Immature natural killer cell (primary cell): ENCODE measurements around the gene KLF15. TPM values are rescaled to one million over a fixed set of nuclear protein-coding genes. Genes with fewer than 3 reads are reported as not detected.

Source experiments
- DNase-seq, 3 donors: peaks; one replicate each; pipeline ENCODE4 v3.0.0; 2022; ENCODE audit warnings: mixed read lengths in 1 of 3
- H3K27ac Mint-ChIP-seq, 6 donors: one replicate each; pipeline ENCODE4 v1.8.0; 2020; ENCODE audit warnings: mixed read lengths in 6 of 6, mild to moderate bottlenecking in 5 of 6, inconsistent platforms in 4 of 6, moderate library complexity in 3 of 6
- H3K27me3 Mint-ChIP-seq, 3 donors: one replicate each; pipeline ENCODE4 v1.8.0; 2020 to 2021; ENCODE audit warnings: low read depth in 3 of 3, mild to moderate bottlenecking in 3 of 3, mixed read lengths in 3 of 3, moderate library complexity in 3 of 3, inconsistent platforms in 1 of 3
- H3K36me3 Mint-ChIP-seq, 3 donors: one replicate each; pipeline ENCODE4 v1.8.0; 2020; ENCODE audit warnings: mixed read lengths in 3 of 3, inconsistent platforms in 2 of 3, mild to moderate bottlenecking in 2 of 3
- H3K4me1 Mint-ChIP-seq, 2 donors: one replicate each; pipeline ENCODE4 v1.8.0; 2020; ENCODE audit warnings: inconsistent platforms in 2 of 2, mild to moderate bottlenecking in 2 of 2, mixed read lengths in 2 of 2, moderate library complexity in 1 of 2
- H3K4me3 Mint-ChIP-seq, 5 donors: one replicate each; pipeline ENCODE4 v1.8.0; 2020; ENCODE audit warnings: mild to moderate bottlenecking in 5 of 5, mixed read lengths in 5 of 5, inconsistent platforms in 3 of 5, moderate library complexity in 3 of 5
- H3K9me3 Mint-ChIP-seq, 6 donors: one replicate each; pipeline ENCODE4 v1.8.0; 2020; ENCODE audit warnings: mild to moderate bottlenecking in 6 of 6, mixed read lengths in 6 of 6, inconsistent platforms in 4 of 6, moderate library complexity in 3 of 6
- polyA plus RNA-seq, 3 donors: library from polyadenylated mRNA; unstranded; fragments of 300-500 nt; fragmentation: Illumina TruSeq; gene quantifications; one replicate each; pipeline ENCODE4 v1.2.3, GENCODE V29; 2021

The KLF15 gene
- polyA plus RNA-seq, 3 donors from 2014 or later, result not detected

GRCh38 chr3:126394179-126394976, 37.2 kb upstream of the KLF15 start, which contains the start of gene CFAP100:
Gene CFAP100, plus strand, starts transcription at chr3:126394909. Its CDS starts 1,092 bp downstream, at chr3:126396001.
- Mint-ChIP-seq H3K4me1 (peaks cover 0 to 2% of the 10 kb centered on the region in 2 donors), H3K27ac (no peak within 1 kb of the TSS), H3K4me3 (no peak within 1 kb of the TSS), H3K9me3 (no peaks in the 10 kb centered on the region), H3K36me3 (no peaks in the 10 kb centered on the region), H3K27me3 (peaks cover 5 to 9% (median 7%) of the 10 kb centered on the region in 3 donors)
- no peak for DNase-seq

GRCh38 chr3:126393563-126393962, 36.4 kb upstream of the KLF15 start:
- Mint-ChIP-seq H3K27me3 (peaks cover 5 to 10% (median 9%) of the 10 kb centered on the region in 3 donors), H3K4me3 (no peak overlapping the region), H3K9me3 (no peaks in the 10 kb centered on the region), H3K4me1 (peaks cover 0 to 2% of the 10 kb centered on the region in 2 donors), H3K27ac (no peak overlapping the region), H3K36me3 (no peaks in the 10 kb centered on the region)
- DNase-seq, result no peak

GRCh38 chr3:126392246-126392645, 35.0 kb upstream of the KLF15 start:
- H3K27me3 Mint-ChIP-seq, result peaks cover 9 to 11% (median 11%) of the 10 kb centered on the region in 3 donors

GRCh38 chr3:126391631-126392030, 34.4 kb upstream of the KLF15 start:
- Mint-ChIP-seq H3K36me3 (no peaks in the 10 kb centered on the region), H3K27me3 (peaks cover 9 to 11% (median 11%) of the 10 kb centered on the region in 3 donors), H3K9me3 (no peaks in the 10 kb centered on the region), H3K4me1 (peaks cover 0 to 2% of the 10 kb centered on the region in 2 donors), H3K27ac (no peak overlapping the region), H3K4me3 (no peak overlapping the region)
- no peak for DNase-seq

More at GRCh38 chr3:126392246-126392645, 35.0 kb upstream of the KLF15 start:
- Mint-ChIP-seq H3K4me3 (no peak overlapping the region), H3K9me3 (no peaks in the 10 kb centered on the region), H3K4me1 (peaks cover 0 to 2% of the 10 kb centered on the region in 2 donors), H3K36me3 (no peaks in the 10 kb centered on the region), H3K27ac (no peak overlapping the region)
- DNase-seq, result no peak

- Mint-ChIP-seq H3K9me3 (no peaks in the 10 kb centered on the region), H3K36me3 (no peaks in the 10 kb centered on the region), H3K4me3 (no peak overlapping the region), H3K27ac (peak overlapping the region in 1 of 6 donors; percentile 25), H3K27me3 (peaks cover 6 to 11% (median 11%) of the 10 kb centered on the region in 3 donors), H3K4me1 (peaks cover 0 to 2% of the 10 kb centered on the region in 2 donors)
- no peak for DNase-seq
These were observed 33.5 kb upstream of the KLF15 start for GRCh38 chr3:126390751-126391150.

GRCh38 chr3:126390201-126390600, 33.0 kb upstream of the KLF15 start:
- no peak overlapping the region for H3K27ac Mint-ChIP-seq
- H3K36me3 Mint-ChIP-seq, result no peaks in the 10 kb centered on the region
- H3K27me3 Mint-ChIP-seq, result peaks cover 6 to 11% (median 9%) of the 10 kb centered on the region in 3 donors

GRCh38 chr3:126389794-126390146, 32.6 kb upstream of the KLF15 start:
- Mint-ChIP-seq H3K4me3 (peak overlapping the region in 3 of 5 donors; percentile 6 to 33 (median 21)), H3K27me3 (peaks cover 6 to 11% (median 9%) of the 10 kb centered on the region in 3 donors), H3K4me1 (peaks cover 0 to 2% of the 10 kb centered on the region in 2 donors), H3K27ac (no peak overlapping the region), H3K9me3 (no peaks in the 10 kb centered on the region), H3K36me3 (no peaks in the 10 kb centered on the region)
- DNase-seq, result no peak

More at GRCh38 chr3:126390201-126390600, 33.0 kb upstream of the KLF15 start:
- no peak overlapping the region for H3K4me3 Mint-ChIP-seq
- H3K4me1 Mint-ChIP-seq, result peaks cover 0 to 2% of the 10 kb centered on the region in 2 donors
- no peak for DNase-seq
- H3K9me3 Mint-ChIP-seq, result no peaks in the 10 kb centered on the region

- H3K27me3 Mint-ChIP-seq, result peaks cover 3 to 11% (median 10%) of the 10 kb centered on the region in 3 donors
- peak; percentile 7 to 10 (median 7) for DNase-seq
- no peak overlapping the region for H3K27ac Mint-ChIP-seq
- H3K4me3 Mint-ChIP-seq, result peak overlapping the region in 3 of 5 donors; percentile 6 to 33 (median 21)
- peaks cover 0 to 2% of the 10 kb centered on the region in 2 donors for H3K4me1 Mint-ChIP-seq
- H3K9me3 Mint-ChIP-seq, result no peaks in the 10 kb centered on the region
- no peaks in the 10 kb centered on the region for H3K36me3 Mint-ChIP-seq
These were observed 32.0 kb upstream of the KLF15 start for GRCh38 chr3:126389112-126389793.

GRCh38 chr3:126381966-126382365, 24.8 kb upstream of the KLF15 start:
- H3K27me3 Mint-ChIP-seq, result peaks cover 1 to 9% (median 5%) of the 10 kb centered on the region in 3 donors
- H3K4me1 Mint-ChIP-seq, result no peaks in the 10 kb centered on the region
- no peak overlapping the region for H3K4me3 Mint-ChIP-seq
- peaks cover 0 to 3% (median 0%) of the 10 kb centered on the region in 6 donors for H3K9me3 Mint-ChIP-seq
- H3K27ac Mint-ChIP-seq, result no peak overlapping the region
- DNase-seq, result no peak
- H3K36me3 Mint-ChIP-seq, result no peaks in the 10 kb centered on the region

- peaks cover 1 to 9% (median 5%) of the 10 kb centered on the region in 3 donors for H3K27me3 Mint-ChIP-seq
These were observed 23.0 kb upstream of the KLF15 start for GRCh38 chr3:126380011-126380768.

GRCh38 chr3:126378341-126378751, 21.1 kb upstream of the KLF15 start:
- Mint-ChIP-seq H3K9me3 (no peaks in the 10 kb centered on the region), H3K4me1 (no peaks in the 10 kb centered on the region), H3K27ac (no peak overlapping the region), H3K4me3 (no peak overlapping the region), H3K36me3 (no peaks in the 10 kb centered on the region), H3K27me3 (peaks cover 0 to 6% (median 5%) of the 10 kb centered on the region in 3 donors)
- DNase-seq, result no peak

More at GRCh38 chr3:126380011-126380768, 23.0 kb upstream of the KLF15 start:
- DNase-seq, result no peak
- no peak overlapping the region for H3K27ac Mint-ChIP-seq
- H3K4me1 Mint-ChIP-seq, result no peaks in the 10 kb centered on the region
- H3K4me3 Mint-ChIP-seq, result no peak overlapping the region
- no peaks in the 10 kb centered on the region for H3K36me3 Mint-ChIP-seq
- peaks cover 0 to 3% (median 0%) of the 10 kb centered on the region in 6 donors for H3K9me3 Mint-ChIP-seq

- Mint-ChIP-seq H3K4me3 (no peak overlapping the region), H3K9me3 (no peaks in the 10 kb centered on the region), H3K27me3 (peaks cover 0 to 5% (median 5%) of the 10 kb centered on the region in 3 donors), H3K4me1 (no peaks in the 10 kb centered on the region), H3K36me3 (no peaks in the 10 kb centered on the region), H3K27ac (no peak overlapping the region)
- DNase-seq, result no peak
These were observed 20.0 kb upstream of the KLF15 start for GRCh38 chr3:126377211-126377610.

- Mint-ChIP-seq H3K4me3 (no peak overlapping the region), H3K4me1 (no peaks in the 10 kb centered on the region), H3K27me3 (peaks cover 0 to 5% (median 5%) of the 10 kb centered on the region in 3 donors), H3K9me3 (no peaks in the 10 kb centered on the region), H3K36me3 (no peaks in the 10 kb centered on the region), H3K27ac (no peak overlapping the region)
- DNase-seq, result no peak
These were observed 19.2 kb upstream of the KLF15 start for GRCh38 chr3:126376444-126376843.
